H9 (cell line): ENCODE data around the gene FHIT. TPM values are rescaled to one million over a fixed set of nuclear protein-coding genes. Genes with fewer than 3 reads are reported as not detected.

Source experiments
- DNase-seq: peaks from one replicate; pipeline ENCODE4 v3.0.0-alpha.2; 2017
- H2AFZ ChIP-seq: one replicate; pipeline ENCODE4 v1.6.1; 2013; ENCODE audit warnings: mild to moderate bottlenecking, low read length, control low read depth, moderate library complexity
- H2AK5ac ChIP-seq: 2 replicates; pipeline ENCODE4 v1.6.1; 2013; ENCODE audit warnings: low read length, control low read depth, mixed read lengths; ENCODE audit not compliant: insufficient read length
- H2BK120ac ChIP-seq: one replicate; pipeline ENCODE4 v1.6.1; 2013; ENCODE audit warnings: low read depth, mild to moderate bottlenecking, low read length, control low read depth, inconsistent platforms; ENCODE audit not compliant: poor library complexity, severe bottlenecking
- H2BK12ac ChIP-seq: 2 replicates; pipeline ENCODE4 v1.6.1; 2013; ENCODE audit warnings: low read length, control low read depth, mixed read lengths, low read depth; ENCODE audit not compliant: insufficient read length
- H2BK15ac ChIP-seq: 2 replicates; pipeline ENCODE4 v1.6.1; 2013; ENCODE audit warnings: low read depth, low read length, control low read depth
- H2BK20ac ChIP-seq: one replicate; pipeline ENCODE4 v1.6.1; 2013; ENCODE audit warnings: low read depth, mild to moderate bottlenecking, low read length, control low read depth, inconsistent platforms; ENCODE audit not compliant: poor library complexity, severe bottlenecking
- H2BK5ac ChIP-seq: 2 replicates; pipeline ENCODE4 v1.6.1; 2013; ENCODE audit warnings: low read length, control low read depth, mixed read lengths; ENCODE audit not compliant: insufficient read length
- H3K14ac ChIP-seq: 2 replicates; pipeline ENCODE4 v1.6.1; 2013; ENCODE audit warnings: low read length, control low read depth; ENCODE audit not compliant: insufficient read depth
- H3K18ac ChIP-seq: 2 replicates; pipeline ENCODE4 v1.6.1; 2013; ENCODE audit warnings: low read depth, mild to moderate bottlenecking, mixed read lengths, low read length, control low read depth; ENCODE audit not compliant: insufficient read length
- H3K23ac ChIP-seq: 2 replicates; pipeline ENCODE4 v1.6.1; 2013; ENCODE audit warnings: low read length, control low read depth, mixed read lengths, low read depth; ENCODE audit not compliant: insufficient read length
- H3K23me2 ChIP-seq: 2 replicates; pipeline ENCODE4 v1.6.1; 2013; ENCODE audit warnings: low read depth, mild to moderate bottlenecking, mixed read lengths, low read length, control low read depth; ENCODE audit not compliant: insufficient read length, poor library complexity, severe bottlenecking
- H3K27ac ChIP-seq: 2 replicates; pipeline ENCODE4 v1.5.1; 2013; ENCODE audit warnings: low read length, control low read depth, mixed read lengths, low read depth; ENCODE audit not compliant: insufficient read length
- H3K27me3 ChIP-seq: 2 replicates; pipeline ENCODE4 v1.6.1; 2013; ENCODE audit warnings: low read length, control low read depth, inconsistent platforms; ENCODE audit not compliant: insufficient read depth
- H3K4ac ChIP-seq: 2 replicates; pipeline ENCODE4 v1.6.1; 2013; ENCODE audit warnings: low read depth, mild to moderate bottlenecking, control low read depth, inconsistent platforms, low read length, moderate library complexity
- H3K4me1 ChIP-seq: 2 replicates; pipeline ENCODE4 v1.6.1; 2013; ENCODE audit warnings: low read length, control low read depth, inconsistent platforms; ENCODE audit not compliant: insufficient read depth
- H3K4me2 ChIP-seq: 2 replicates; pipeline ENCODE4 v1.6.1; 2013; ENCODE audit warnings: low read length, control low read depth, mixed read lengths; ENCODE audit not compliant: insufficient read length, insufficient read depth
- H3K56ac ChIP-seq: 2 replicates; pipeline ENCODE4 v1.6.1; 2013; ENCODE audit warnings: low read depth, mild to moderate bottlenecking, mixed read lengths, low read length, control low read depth; ENCODE audit not compliant: insufficient read length
- H3K79me1 ChIP-seq: 2 replicates; pipeline ENCODE4 v1.6.1; 2013; ENCODE audit warnings: low read depth, mild to moderate bottlenecking, moderate library complexity, low read length, control low read depth, inconsistent platforms; ENCODE audit not compliant: insufficient read depth, poor library complexity, severe bottlenecking
- H3K79me2 ChIP-seq: 2 replicates; pipeline ENCODE4 v1.6.1; 2013; ENCODE audit warnings: low read length, control low read depth, inconsistent platforms; ENCODE audit not compliant: insufficient read depth
- H3K9ac ChIP-seq: 2 replicates; pipeline ENCODE4 v1.6.1; 2013; ENCODE audit warnings: low read length, control low read depth, mixed read lengths; ENCODE audit not compliant: insufficient read length; ENCODE audit errors: extremely low read depth
- H3K9me3 ChIP-seq: one replicate; pipeline ENCODE4 v1.6.1; 2013; ENCODE audit warnings: low read depth, low read length, inconsistent platforms; ENCODE audit not compliant: control insufficient read depth
- H3T11ph ChIP-seq: one replicate; pipeline ENCODE4 v1.6.1; 2013; ENCODE audit warnings: mild to moderate bottlenecking, low read length, control low read depth, inconsistent platforms
- H4K20me1 ChIP-seq: one replicate; pipeline ENCODE4 v1.6.1; 2013; ENCODE audit not compliant: control insufficient read depth, insufficient read length, insufficient read depth
- H4K5ac ChIP-seq: 2 replicates; pipeline ENCODE4 v1.6.1; 2013; ENCODE audit warnings: low read depth, mild to moderate bottlenecking, mixed read lengths, low read length, control low read depth; ENCODE audit not compliant: insufficient read length
- H4K8ac ChIP-seq: replicated peaks from 2 replicates; pipeline ENCODE4 v1.6.1; 2013; ENCODE audit warnings: low read length, control low read depth, mixed read lengths, low read depth; ENCODE audit not compliant: insufficient read length
- H4K91ac ChIP-seq: 2 replicates; pipeline ENCODE4 v1.6.1; 2013; ENCODE audit warnings: low read depth, mild to moderate bottlenecking, moderate library complexity, mixed read lengths, low read length, control low read depth; ENCODE audit not compliant: insufficient read length
- H3K27ac Mint-ChIP-seq, 3 experiments: 2 replicates in 2 of 3; 3 replicates in 1 of 3; pipeline ENCODE4 v1.8.0; 2020 to 2021; ENCODE audit warnings: mixed read lengths in 3 of 3, mild to moderate bottlenecking in 1 of 3, moderate library complexity in 1 of 3
- H3K27me3 Mint-ChIP-seq: 2 replicates; pipeline ENCODE4 v1.8.0; 2021; ENCODE audit warnings: low read depth, mild to moderate bottlenecking, moderate library complexity, mixed read lengths
- H3K36me3 Mint-ChIP-seq, 3 experiments: 2 replicates in 2 of 3; 3 replicates in 1 of 3; pipeline ENCODE4 v1.8.0; 2020 to 2021; ENCODE audit warnings: low read depth in 3 of 3, mixed read lengths in 3 of 3; ENCODE audit not compliant: insufficient read depth in 1 of 3
- H3K4me1 Mint-ChIP-seq, 2 experiments: 2 replicates each; pipeline ENCODE4 v1.8.0; 2020; ENCODE audit warnings: mixed read lengths in 2 of 2
- H3K4me3 Mint-ChIP-seq, 2 experiments: 2 replicates in 1 of 2; 3 replicates in 1 of 2; pipeline ENCODE4 v1.8.0; 2020 to 2021; ENCODE audit warnings: mild to moderate bottlenecking in 2 of 2, mixed read lengths in 2 of 2, moderate library complexity in 1 of 2
- H3K9me3 Mint-ChIP-seq, 2 experiments: 2 replicates in 1 of 2; 3 replicates in 1 of 2; pipeline ENCODE4 v1.8.0; 2020; ENCODE audit warnings: mild to moderate bottlenecking in 2 of 2, mixed read lengths in 2 of 2, moderate library complexity in 1 of 2
- WGBS: extraction: QIAGEN DNeasy Blood & Tissue Kit; methylation state at CpG from one replicate; pipeline ENCODE4 v1.1.7; 2013; ENCODE audit warnings: missing lambda C conversion rate, low lambda C conversion rate, mixed read lengths; ENCODE audit not compliant: insufficient read length; ENCODE audit errors: extremely low coverage; 5-methylcytosine and 5-hydroxymethylcytosine counted together
- total RNA-seq: library from RNA; stranded (reverse); gene quantifications from 2 replicates; pipeline ENCODE4 v1.2.1, GENCODE V29; 2021
- TF ChIP-seq, protein P1 (sequence below): fragments of 200-600 bp; sonication (generic); conservative IDR thresholded peaks from 3 replicates; pipeline ENCODE4 v1.8.0; 2021; ENCODE audit warnings: antibody characterized with exemption, mild to moderate bottlenecking

The FHIT gene
- total RNA-seq, 1 experiment from 2014 or later = 3.0 TPM

DNA sequence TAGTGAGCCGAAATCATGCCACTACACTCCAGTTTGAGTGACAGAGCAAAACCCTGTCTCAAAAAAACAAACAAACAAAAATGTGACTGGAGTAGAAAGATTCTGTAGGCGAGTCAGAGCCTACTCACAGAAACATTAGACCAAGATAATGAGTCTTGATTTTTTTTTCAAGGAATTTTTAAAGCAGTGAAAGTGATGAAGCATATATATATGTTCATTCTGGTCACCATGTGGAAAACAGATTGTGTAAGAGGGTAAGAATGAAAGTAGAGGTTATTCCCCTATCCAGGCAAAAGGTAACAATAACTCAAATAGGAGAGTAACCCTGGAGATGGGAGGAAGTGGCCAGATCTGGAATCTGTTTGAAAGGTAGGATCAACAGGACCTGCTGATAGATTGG is 26.2 kb upstream of the FHIT start:
- H3K9ac ChIP-seq = no peak overlapping the region
- TF ChIP-seq, protein P1, sequence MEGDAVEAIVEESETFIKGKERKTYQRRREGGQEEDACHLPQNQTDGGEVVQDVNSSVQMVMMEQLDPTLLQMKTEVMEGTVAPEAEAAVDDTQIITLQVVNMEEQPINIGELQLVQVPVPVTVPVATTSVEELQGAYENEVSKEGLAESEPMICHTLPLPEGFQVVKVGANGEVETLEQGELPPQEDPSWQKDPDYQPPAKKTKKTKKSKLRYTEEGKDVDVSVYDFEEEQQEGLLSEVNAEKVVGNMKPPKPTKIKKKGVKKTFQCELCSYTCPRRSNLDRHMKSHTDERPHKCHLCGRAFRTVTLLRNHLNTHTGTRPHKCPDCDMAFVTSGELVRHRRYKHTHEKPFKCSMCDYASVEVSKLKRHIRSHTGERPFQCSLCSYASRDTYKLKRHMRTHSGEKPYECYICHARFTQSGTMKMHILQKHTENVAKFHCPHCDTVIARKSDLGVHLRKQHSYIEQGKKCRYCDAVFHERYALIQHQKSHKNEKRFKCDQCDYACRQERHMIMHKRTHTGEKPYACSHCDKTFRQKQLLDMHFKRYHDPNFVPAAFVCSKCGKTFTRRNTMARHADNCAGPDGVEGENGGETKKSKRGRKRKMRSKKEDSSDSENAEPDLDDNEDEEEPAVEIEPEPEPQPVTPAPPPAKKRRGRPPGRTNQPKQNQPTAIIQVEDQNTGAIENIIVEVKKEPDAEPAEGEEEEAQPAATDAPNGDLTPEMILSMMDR = no peak
- no peaks in the 10 kb centered on the region for H3K36me3 Mint-ChIP-seq
- no peaks in the 10 kb centered on the region for H3K27me3 Mint-ChIP-seq
- H3K4ac ChIP-seq = no peak overlapping the region
- no peak for DNase-seq
- H4K91ac ChIP-seq = no peak overlapping the region
- H2BK5ac ChIP-seq = no peak overlapping the region
- no peak overlapping the region for H2BK120ac ChIP-seq
- H4K5ac ChIP-seq = no peak overlapping the region
- peaks cover 0 to 2% of the 10 kb centered on the region in 2 experiments; a peak in 1 of 4 replicates for H3K4me1 Mint-ChIP-seq
- no peak overlapping the region for H2BK15ac ChIP-seq
- no peaks in the 10 kb centered on the region for H3K4me1 ChIP-seq
- no peaks in the 10 kb centered on the region for H4K20me1 ChIP-seq
- H3K27ac Mint-ChIP-seq = no peak overlapping the region
- no peak overlapping the region for H2AK5ac ChIP-seq
- no peak overlapping the region for H2BK12ac ChIP-seq
- no peaks in the 10 kb centered on the region for H3K9me3 ChIP-seq
- H3K9me3 Mint-ChIP-seq = no peaks in the 10 kb centered on the region
- H3K79me1 ChIP-seq = no peaks in the 10 kb centered on the region
- no peak overlapping the region for H3K18ac ChIP-seq
- H2AFZ ChIP-seq = no peak overlapping the region
- H3K27me3 ChIP-seq = no peaks in the 10 kb centered on the region
- no peak overlapping the region for H3K14ac ChIP-seq
- WGBS = no CpG with 5 or more reads among the region's 2 CpGs
- no peak overlapping the region for H3T11ph ChIP-seq
- no peak overlapping the region for H2BK20ac ChIP-seq
- H3K79me2 ChIP-seq = no peaks in the 10 kb centered on the region
- no peak overlapping the region for H3K27ac ChIP-seq
- no peak overlapping the region for H3K56ac ChIP-seq
- H3K4me3 Mint-ChIP-seq = no peak overlapping the region
- no peaks in the 10 kb centered on the region for H3K23me2 ChIP-seq
- H3K4me2 ChIP-seq = no peak overlapping the region
- no peak overlapping the region for H3K23ac ChIP-seq
- H4K8ac ChIP-seq = no peak overlapping the region
